Skeletal muscle tissue (tissue), 4 donors: ENCODE results near the gene HBP1. TPM values are rescaled to one million over a fixed set of nuclear protein-coding genes. Genes with fewer than 3 reads are reported as not detected.

Experiments
- H3K27ac ChIP-seq: one replicate; pipeline ENCODE4 v1.7.0; 2013; ENCODE audit warnings: mild to moderate bottlenecking, low read depth, low read length, inconsistent platforms
- H3K27me3 ChIP-seq, 3 donors: one replicate each; pipeline ENCODE4 v1.7.0; 2013; ENCODE audit warnings: low read length in 3 of 3; ENCODE audit not compliant: control insufficient read depth in 3 of 3, insufficient read depth in 3 of 3
- H3K36me3 ChIP-seq, 3 donors: one replicate each; pipeline ENCODE4 v1.7.0; 2013; ENCODE audit warnings: low read length in 3 of 3; ENCODE audit not compliant: control insufficient read depth in 3 of 3, insufficient read depth in 3 of 3
- H3K4me1 ChIP-seq, 3 donors: one replicate each; pipeline ENCODE4 v1.7.0; 2013; ENCODE audit warnings: low read length in 3 of 3, mild to moderate bottlenecking in 3 of 3; ENCODE audit not compliant: control insufficient read depth in 3 of 3, insufficient read depth in 3 of 3
- H3K4me3 ChIP-seq, 3 donors: one replicate each; pipeline ENCODE4 v1.7.0; 2013; ENCODE audit warnings: low read length in 3 of 3
- H3K9ac ChIP-seq, 3 donors: one replicate each; pipeline ENCODE4 v1.7.0; 2013; ENCODE audit warnings: low read length in 3 of 3, mild to moderate bottlenecking in 3 of 3, moderate library complexity in 2 of 3, low read depth in 1 of 3
- H3K9me3 ChIP-seq, 3 donors: one replicate each; pipeline ENCODE4 v1.7.0; 2013; ENCODE audit warnings: low read length in 3 of 3; ENCODE audit not compliant: control insufficient read depth in 3 of 3
- total RNA-seq: library from RNA; depleted of rRNA; stranded (reverse); fragments of >200 nt; gene quantifications from one replicate; pipeline ENCODE4 v1.2.3, GENCODE V29; 2014
- donor health status: Osteomylitis.

The HBP1 gene, protein sequence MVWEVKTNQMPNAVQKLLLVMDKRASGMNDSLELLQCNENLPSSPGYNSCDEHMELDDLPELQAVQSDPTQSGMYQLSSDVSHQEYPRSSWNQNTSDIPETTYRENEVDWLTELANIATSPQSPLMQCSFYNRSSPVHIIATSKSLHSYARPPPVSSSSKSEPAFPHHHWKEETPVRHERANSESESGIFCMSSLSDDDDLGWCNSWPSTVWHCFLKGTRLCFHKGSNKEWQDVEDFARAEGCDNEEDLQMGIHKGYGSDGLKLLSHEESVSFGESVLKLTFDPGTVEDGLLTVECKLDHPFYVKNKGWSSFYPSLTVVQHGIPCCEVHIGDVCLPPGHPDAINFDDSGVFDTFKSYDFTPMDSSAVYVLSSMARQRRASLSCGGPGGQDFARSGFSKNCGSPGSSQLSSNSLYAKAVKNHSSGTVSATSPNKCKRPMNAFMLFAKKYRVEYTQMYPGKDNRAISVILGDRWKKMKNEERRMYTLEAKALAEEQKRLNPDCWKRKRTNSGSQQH
- total RNA-seq: 92.9 TPM

DNA sequence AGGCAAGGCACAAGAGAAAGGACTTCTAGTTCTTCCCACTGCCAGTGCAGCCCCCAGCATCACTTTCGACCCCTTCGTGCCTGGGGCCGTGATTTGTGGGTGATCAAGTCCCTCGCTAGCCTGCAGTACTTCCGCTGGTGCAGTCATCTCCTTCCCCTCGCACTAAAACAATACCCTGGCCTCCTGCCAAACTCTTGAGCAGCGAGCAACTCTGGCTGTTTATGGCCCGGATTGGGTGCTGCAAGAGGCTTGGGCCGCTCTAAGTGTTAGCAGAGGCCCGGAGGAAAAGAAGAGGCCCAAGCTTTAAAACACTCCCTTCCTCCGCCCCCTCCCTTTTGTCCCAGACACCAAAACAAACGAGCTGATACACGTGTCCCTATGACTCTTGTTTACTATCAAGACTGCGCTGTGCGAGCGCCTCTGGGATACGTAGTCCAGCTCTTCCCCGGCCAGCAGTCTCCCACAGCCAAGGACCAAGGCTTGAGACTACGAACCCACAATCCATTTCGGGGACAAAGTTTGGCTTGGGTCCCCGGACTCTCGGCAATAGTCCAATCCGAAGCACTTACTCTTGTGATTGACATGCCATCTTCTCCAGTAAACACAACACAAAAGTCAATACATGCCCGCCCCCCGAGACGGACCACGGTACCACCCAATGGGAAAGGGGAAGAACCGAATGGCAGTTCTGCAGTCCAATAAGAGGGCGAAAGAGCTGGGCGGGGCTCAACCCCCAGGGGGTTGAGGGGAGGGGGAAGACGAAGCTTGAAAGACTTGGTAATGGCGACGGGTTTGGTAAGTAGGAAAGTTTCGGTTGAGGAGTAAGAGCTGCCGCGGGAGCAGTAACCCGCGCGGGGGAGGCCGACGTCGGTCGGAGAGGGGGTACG, at the start of gene HBP1:
Gene HBP1 (plus strand): TSS at position 771 of the 887 bp plus-strand sequence. CDS start 10,891 bp downstream, outside the sequence.
- Histone ChIP-seq H3K4me1 (peaks cover 11 to 18% (median 13%) of the 10 kb centered on the region in 3 donors), H3K4me3 (peak within 1 kb of the TSS; percentile 87 to 95 (median 95)), H3K27ac (peak within 1 kb of the TSS; percentile 98), H3K27me3 (no peaks in the 10 kb centered on the region), H3K36me3 (no peaks in the 10 kb centered on the region), H3K9ac (peak within 1 kb of the TSS; percentile 94 to 99 (median 98)), H3K9me3 (no peaks in the 10 kb centered on the region)

- H3K27me3 ChIP-seq: no peaks in the 10 kb centered on the region
- no peak overlapping the region for H3K27ac ChIP-seq
- no peaks in the 10 kb centered on the region for H3K9me3 ChIP-seq
- no peaks in the 10 kb centered on the region for H3K36me3 ChIP-seq
- H3K4me1 ChIP-seq: no peaks in the 10 kb centered on the region
- H3K4me3 ChIP-seq: no peak overlapping the region
- H3K9ac ChIP-seq: no peak overlapping the region
Observed at GRCh38 chr7:107119376-107120105, 49.3 kb upstream of the HBP1 start.

DNA sequence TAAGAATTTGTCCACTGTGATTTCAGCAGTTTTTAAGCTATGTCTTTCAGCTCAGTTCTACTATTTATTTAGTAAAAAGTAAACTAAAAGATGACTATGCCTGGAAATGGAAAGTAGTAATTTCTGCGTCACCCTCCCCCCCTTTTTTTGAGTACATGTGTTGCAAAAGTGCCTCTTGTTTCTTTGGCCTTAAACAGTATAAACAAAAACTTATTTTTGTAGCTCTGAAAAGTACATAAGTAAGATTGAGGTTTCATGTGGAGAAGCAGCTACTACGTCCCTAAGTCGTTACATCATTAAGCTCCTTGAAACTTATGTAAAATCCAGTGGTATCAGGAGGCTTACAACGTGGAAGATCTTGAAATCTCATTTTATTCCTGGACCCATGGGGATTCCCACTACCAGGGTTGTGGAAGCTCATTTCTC, 46.3 kb upstream of the HBP1 start:
- H3K27ac ChIP-seq: no peak overlapping the region
- no peaks in the 10 kb centered on the region for H3K9me3 ChIP-seq
- H3K4me3 ChIP-seq: no peak overlapping the region
- no peaks in the 10 kb centered on the region for H3K4me1 ChIP-seq
- no peaks in the 10 kb centered on the region for H3K27me3 ChIP-seq
- no peak overlapping the region for H3K9ac ChIP-seq
- no peaks in the 10 kb centered on the region for H3K36me3 ChIP-seq

GRCh38 chr7:107123392-107123791, 45.4 kb upstream of the HBP1 start:
- H3K9ac ChIP-seq: no peak overlapping the region
- no peaks in the 10 kb centered on the region for H3K27me3 ChIP-seq
- no peak overlapping the region for H3K27ac ChIP-seq
- H3K36me3 ChIP-seq: no peaks in the 10 kb centered on the region
- no peak overlapping the region for H3K4me3 ChIP-seq
- no peaks in the 10 kb centered on the region for H3K9me3 ChIP-seq
- H3K4me1 ChIP-seq: no peaks in the 10 kb centered on the region

DNA sequence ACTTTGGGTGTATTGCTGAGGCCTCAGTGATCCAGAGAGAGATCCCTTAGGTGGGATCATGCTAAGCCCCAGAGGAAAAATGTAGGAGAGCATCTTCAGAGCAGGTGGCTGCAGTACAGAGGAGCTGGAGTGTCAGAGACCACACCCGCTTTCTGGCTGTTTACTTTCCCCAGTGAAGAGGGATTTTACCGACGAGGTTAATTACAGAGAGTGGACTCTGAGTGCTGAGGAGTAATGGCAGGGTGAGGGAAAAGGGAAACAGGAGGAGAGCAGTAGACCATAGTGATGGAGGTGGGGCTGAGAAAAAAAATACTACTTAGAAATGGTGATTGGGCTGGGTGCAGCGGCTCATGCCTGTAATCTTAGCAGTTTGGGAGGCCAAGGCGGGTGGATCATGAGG, 43.3 kb upstream of the HBP1 start:
- no peaks in the 10 kb centered on the region for H3K9me3 ChIP-seq
- no peaks in the 10 kb centered on the region for H3K36me3 ChIP-seq
- H3K9ac ChIP-seq: no peak overlapping the region
- H3K4me3 ChIP-seq: no peak overlapping the region
- no peaks in the 10 kb centered on the region for H3K27me3 ChIP-seq
- H3K4me1 ChIP-seq: no peaks in the 10 kb centered on the region
- no peak overlapping the region for H3K27ac ChIP-seq

DNA sequence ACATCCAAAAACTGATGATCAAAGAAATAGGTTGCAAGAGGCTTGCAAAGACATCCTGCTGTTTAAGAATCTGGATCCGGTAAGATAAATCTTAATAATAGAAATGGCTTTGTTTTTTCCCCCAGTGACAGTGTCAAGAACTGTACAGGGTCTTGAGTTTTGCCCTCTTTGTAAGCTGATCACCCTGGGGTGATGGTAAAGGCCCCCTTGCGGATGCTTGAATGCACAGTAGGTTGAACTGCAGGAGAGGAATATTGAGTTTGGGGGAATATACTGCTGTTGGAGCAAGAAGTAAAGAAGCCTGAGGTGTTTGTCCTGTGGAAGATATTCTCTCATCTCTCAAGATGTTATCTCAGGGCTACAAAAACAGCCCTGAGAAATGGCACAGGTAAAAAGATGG, 40.6 kb upstream of the HBP1 start:
- Histone ChIP-seq H3K4me3 (no peak overlapping the region), H3K9me3 (no peaks in the 10 kb centered on the region), H3K36me3 (no peaks in the 10 kb centered on the region), H3K4me1 (no peaks in the 10 kb centered on the region), H3K27me3 (no peaks in the 10 kb centered on the region), H3K27ac (no peak overlapping the region), H3K9ac (no peak overlapping the region)

GRCh38 chr7:107128748-107129147, 40.1 kb upstream of the HBP1 start:
- Histone ChIP-seq H3K9me3 (no peaks in the 10 kb centered on the region), H3K4me1 (no peaks in the 10 kb centered on the region), H3K4me3 (no peak overlapping the region), H3K27ac (no peak overlapping the region), H3K36me3 (no peaks in the 10 kb centered on the region), H3K27me3 (no peaks in the 10 kb centered on the region), H3K9ac (no peak overlapping the region)

DNA sequence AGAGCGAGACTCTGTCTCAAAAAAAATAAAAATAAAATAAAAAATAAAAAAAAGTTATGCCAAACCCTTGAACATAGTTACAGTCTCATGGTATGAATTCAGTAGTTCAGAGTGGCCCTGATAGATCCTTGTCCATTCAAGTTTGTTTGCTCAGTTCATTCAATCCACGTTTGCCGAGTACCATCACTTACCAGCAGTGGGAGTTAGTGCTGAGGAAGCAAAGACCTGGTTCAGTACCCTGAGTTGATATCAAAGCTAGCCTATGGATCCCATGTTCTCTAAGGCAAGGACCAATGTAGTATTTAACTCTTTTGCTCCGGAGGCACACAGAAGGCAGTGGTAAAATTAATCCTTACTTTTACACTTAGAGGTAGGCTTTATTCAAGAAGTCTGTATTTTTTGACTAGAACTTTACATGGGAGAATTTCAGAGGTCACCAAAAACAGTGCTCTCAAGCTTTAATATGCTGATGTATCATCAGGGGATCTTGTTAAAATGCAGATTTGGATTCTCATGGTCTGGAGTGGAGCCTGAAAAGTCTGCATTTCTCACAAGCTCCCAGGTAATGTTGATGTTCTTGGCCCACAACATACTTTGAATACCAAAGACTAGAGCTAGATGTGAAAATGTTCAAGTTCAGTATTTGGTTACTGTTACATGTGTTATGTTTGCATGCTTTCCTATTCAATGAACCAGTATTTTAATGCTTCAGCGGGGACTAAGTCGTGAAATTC, 38.1 kb upstream of the HBP1 start:
- no peaks in the 10 kb centered on the region for H3K36me3 ChIP-seq
- H3K9ac ChIP-seq: no peak overlapping the region
- no peak overlapping the region for H3K27ac ChIP-seq
- no peaks in the 10 kb centered on the region for H3K9me3 ChIP-seq
- no peak overlapping the region for H3K4me3 ChIP-seq
- H3K4me1 ChIP-seq: no peaks in the 10 kb centered on the region
- no peaks in the 10 kb centered on the region for H3K27me3 ChIP-seq

DNA sequence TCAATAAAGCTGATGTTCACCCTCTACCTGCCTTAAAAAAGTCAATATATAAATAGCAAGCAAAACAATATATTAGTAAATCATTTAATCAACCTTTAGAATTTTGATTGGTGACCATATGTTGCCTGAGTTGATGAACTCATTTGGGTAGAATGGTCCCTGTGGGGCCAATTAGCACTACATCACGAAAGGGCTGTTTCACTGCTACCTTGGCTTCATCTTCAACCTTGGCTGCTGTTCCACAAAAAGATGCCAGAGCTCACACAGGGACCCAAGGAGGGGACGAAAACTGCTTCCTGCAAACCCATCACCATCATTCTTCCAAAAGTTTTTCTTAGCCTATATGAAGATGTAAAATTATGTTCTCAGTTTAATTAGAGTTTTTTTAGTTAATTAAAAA, 35.4 kb upstream of the HBP1 start:
- no peaks in the 10 kb centered on the region for H3K36me3 ChIP-seq
- no peaks in the 10 kb centered on the region for H3K27me3 ChIP-seq

More for the DNA sequence above, 35.4 kb upstream of the HBP1 start:
- H3K9ac ChIP-seq: no peak overlapping the region
- no peaks in the 10 kb centered on the region for H3K9me3 ChIP-seq
- no peaks in the 10 kb centered on the region for H3K4me1 ChIP-seq
- no peak overlapping the region for H3K27ac ChIP-seq
- no peak overlapping the region for H3K4me3 ChIP-seq
